Activated naive CD4-positive, alpha-beta T cell treated with anti-CD3 and anti-CD28 coated beads, Interleukin-2, amount 50 U/mL, for 24 hours (primary cell): Measurements from ENCODE around the gene MYOCD.

Experiments used
- H3K27ac Mint-ChIP-seq: one replicate; pipeline ENCODE4 v1.8.0; 2021; ENCODE audit warnings: mild to moderate bottlenecking, mixed read lengths
- H3K27me3 Mint-ChIP-seq: one replicate; pipeline ENCODE4 v1.8.0; 2021; ENCODE audit warnings: mixed read lengths
- H3K36me3 Mint-ChIP-seq: one replicate; pipeline ENCODE4 v1.8.0; 2021; ENCODE audit warnings: mixed read lengths
- H3K4me1 Mint-ChIP-seq: one replicate; pipeline ENCODE4 v1.8.0; 2021; ENCODE audit warnings: mixed read lengths
- H3K4me3 Mint-ChIP-seq: one replicate; pipeline ENCODE4 v1.8.0; 2021; ENCODE audit warnings: mild to moderate bottlenecking, mixed read lengths
- H3K9me3 Mint-ChIP-seq: one replicate; pipeline ENCODE4 v1.8.0; 2021; ENCODE audit warnings: mixed read lengths

MYOCD gene

GRCh38 chr17:12743046-12743445, 77.4 kb downstream of the MYOCD start:
- Mint-ChIP-seq H3K9me3 (no peaks in the 10 kb centered on the region), H3K27me3 (peaks cover 1% of the 10 kb centered on the region), H3K27ac (no peak overlapping the region), H3K36me3 (no peaks in the 10 kb centered on the region), H3K4me3 (no peak overlapping the region), H3K4me1 (no peaks in the 10 kb centered on the region)

GRCh38 chr17:12744298-12744697, 78.6 kb downstream of the MYOCD start:
- Mint-ChIP-seq H3K9me3 (no peaks in the 10 kb centered on the region), H3K36me3 (no peaks in the 10 kb centered on the region), H3K4me1 (no peaks in the 10 kb centered on the region), H3K27me3 (peaks cover 1% of the 10 kb centered on the region), H3K27ac (no peak overlapping the region), H3K4me3 (no peak overlapping the region)

GRCh38 chr17:12744786-12745185, 79.1 kb downstream of the MYOCD start:
- Mint-ChIP-seq H3K4me1 (no peaks in the 10 kb centered on the region), H3K9me3 (no peaks in the 10 kb centered on the region), H3K4me3 (no peak overlapping the region), H3K27ac (no peak overlapping the region), H3K36me3 (no peaks in the 10 kb centered on the region), H3K27me3 (peaks cover 1% of the 10 kb centered on the region)

- Mint-ChIP-seq H3K27me3 (peaks cover 1% of the 10 kb centered on the region), H3K36me3 (no peaks in the 10 kb centered on the region), H3K4me3 (no peak overlapping the region), H3K27ac (no peak overlapping the region), H3K9me3 (no peaks in the 10 kb centered on the region), H3K4me1 (no peaks in the 10 kb centered on the region)
Measured at GRCh38 chr17:12745486-12745885, 79.8 kb downstream of the MYOCD start.

GRCh38 chr17:12756786-12757185, 91.1 kb downstream of the MYOCD start:
- peaks cover 4% of the 10 kb centered on the region for H3K9me3 Mint-ChIP-seq

GRCh38 chr17:12759090-12759489, 93.4 kb downstream of the MYOCD start:
- Mint-ChIP-seq H3K4me1 (no peaks in the 10 kb centered on the region), H3K27me3 (no peaks in the 10 kb centered on the region), H3K36me3 (no peaks in the 10 kb centered on the region), H3K9me3 (peaks cover 10% of the 10 kb centered on the region), H3K4me3 (no peak overlapping the region), H3K27ac (no peak overlapping the region)

More at GRCh38 chr17:12756786-12757185, 91.1 kb downstream of the MYOCD start:
- H3K4me3 Mint-ChIP-seq = no peak overlapping the region
- H3K36me3 Mint-ChIP-seq = no peaks in the 10 kb centered on the region
- H3K4me1 Mint-ChIP-seq = no peaks in the 10 kb centered on the region
- no peaks in the 10 kb centered on the region for H3K27me3 Mint-ChIP-seq
- H3K27ac Mint-ChIP-seq = no peak overlapping the region

- Mint-ChIP-seq H3K9me3 (peaks cover 16% of the 10 kb centered on the region), H3K27ac (no peak overlapping the region), H3K4me3 (no peak overlapping the region), H3K27me3 (no peaks in the 10 kb centered on the region), H3K4me1 (no peaks in the 10 kb centered on the region), H3K36me3 (no peaks in the 10 kb centered on the region)
Measured at GRCh38 chr17:12765548-12765947, 99.9 kb downstream of the MYOCD start.

GRCh38 chr17:12768255-12768654, 102.6 kb downstream of the MYOCD start:
- H3K27me3 Mint-ChIP-seq = no peaks in the 10 kb centered on the region
- H3K9me3 Mint-ChIP-seq = peaks cover 6% of the 10 kb centered on the region
- H3K36me3 Mint-ChIP-seq = no peaks in the 10 kb centered on the region
- no peak overlapping the region for H3K27ac Mint-ChIP-seq
- H3K4me1 Mint-ChIP-seq = no peaks in the 10 kb centered on the region
- no peak overlapping the region for H3K4me3 Mint-ChIP-seq

- Mint-ChIP-seq H3K4me3 (no peak overlapping the region), H3K4me1 (no peaks in the 10 kb centered on the region)
Measured at GRCh38 chr17:12769981-12770380, 104.3 kb downstream of the MYOCD start.

GRCh38 chr17:12773153-12773552, 107.5 kb downstream of the MYOCD start:
- Mint-ChIP-seq H3K4me1 (no peaks in the 10 kb centered on the region), H3K27me3 (no peaks in the 10 kb centered on the region), H3K36me3 (no peaks in the 10 kb centered on the region), H3K4me3 (no peak overlapping the region), H3K27ac (no peak overlapping the region), H3K9me3 (peaks cover 6% of the 10 kb centered on the region)

More at GRCh38 chr17:12769981-12770380, 104.3 kb downstream of the MYOCD start:
- Mint-ChIP-seq H3K27me3 (no peaks in the 10 kb centered on the region), H3K36me3 (no peaks in the 10 kb centered on the region), H3K9me3 (peaks cover 6% of the 10 kb centered on the region), H3K27ac (no peak overlapping the region)

- Mint-ChIP-seq H3K36me3 (no peaks in the 10 kb centered on the region), H3K4me1 (peaks cover 11% of the 10 kb centered on the region), H3K27me3 (peaks cover 23% of the 10 kb centered on the region), H3K27ac (no peak overlapping the region), H3K9me3 (no peaks in the 10 kb centered on the region), H3K4me3 (peak overlapping the region; percentile 52)
Measured at GRCh38 chr17:12789075-12789480, 123.4 kb downstream of the MYOCD start.

GRCh38 chr17:12789481-12790248, 124.0 kb downstream of the MYOCD start, which contains the start of gene ARHGAP44:
TSS of gene ARHGAP44 (plus strand) at chr17:12789498. CDS start at chr17:12789839, 341 bp downstream.
- Mint-ChIP-seq H3K27me3 (peaks cover 23% of the 10 kb centered on the region), H3K4me3 (peak within 1 kb of the TSS; percentile 56), H3K36me3 (no peaks in the 10 kb centered on the region), H3K27ac (no peak within 1 kb of the TSS), H3K9me3 (no peaks in the 10 kb centered on the region), H3K4me1 (peaks cover 11% of the 10 kb centered on the region)

- no peaks in the 10 kb centered on the region for H3K9me3 Mint-ChIP-seq
Measured at GRCh38 chr17:12790249-12791106, 124.8 kb downstream of the MYOCD start.

GRCh38 chr17:12794919-12795532, 129.3 kb downstream of the MYOCD start:
- no peak overlapping the region for H3K4me3 Mint-ChIP-seq
- H3K27me3 Mint-ChIP-seq = peaks cover 16% of the 10 kb centered on the region
- no peaks in the 10 kb centered on the region for H3K36me3 Mint-ChIP-seq
- H3K9me3 Mint-ChIP-seq = no peaks in the 10 kb centered on the region
- H3K27ac Mint-ChIP-seq = no peak overlapping the region
- peaks cover 6% of the 10 kb centered on the region for H3K4me1 Mint-ChIP-seq

More at GRCh38 chr17:12790249-12791106, 124.8 kb downstream of the MYOCD start:
- Mint-ChIP-seq H3K4me1 (peaks cover 11% of the 10 kb centered on the region), H3K4me3 (peak overlapping the region; percentile 56), H3K27me3 (peaks cover 23% of the 10 kb centered on the region), H3K27ac (no peak overlapping the region), H3K36me3 (no peaks in the 10 kb centered on the region)

- Mint-ChIP-seq H3K27me3 (no peaks in the 10 kb centered on the region), H3K9me3 (no peaks in the 10 kb centered on the region), H3K27ac (no peak overlapping the region), H3K4me3 (no peak overlapping the region), H3K4me1 (no peaks in the 10 kb centered on the region), H3K36me3 (no peaks in the 10 kb centered on the region)
Measured at GRCh38 chr17:12800855-12801365, 135.2 kb downstream of the MYOCD start.
